ENCODE results near the gene DHX57. TPM values are rescaled to one million over a fixed set of nuclear protein-coding genes. Genes with fewer than 3 reads are reported as not detected.

DHX57 gene
- total RNA-seq, 4 donors from 2014 or later = 12.0 to 23.3 (median 16.4) TPM

GRCh38 chr2:38778687-38779082, 97.0 kb downstream of the DHX57 start:
- H3K27ac ChIP-seq = no peak overlapping the region
- peaks cover 9% of the 10 kb centered on the region for H3K4me1 ChIP-seq
- peak overlapping the region; percentile 71 for H3K4me3 ChIP-seq
- DNase-seq (ENCODE audit: low spot score in 2 of 2) = no peak
- H3K36me3 ChIP-seq = peaks cover 16% of the 10 kb centered on the region
- TF ChIP-seq POLR2AphosphoS5 (IDR thresholded peaks at IDR 0.05) (no peak), POLR2A (IDR thresholded peaks at IDR 0.05) (no peak), EP300 (IDR thresholded peaks at IDR 0.05) (no peak), CTCF (IDR thresholded peaks at IDR 0.05) (no peak)
- no peaks in the 10 kb centered on the region for H3K27me3 ChIP-seq
- WGBS = 16% methylated on average over 8 of the region's 8 CpGs
- H3K9me3 ChIP-seq = no peaks in the 10 kb centered on the region

- no peak for DNase-seq (ENCODE audit: low spot score in 2 of 2)
- H3K27ac ChIP-seq = no peak overlapping the region
- H3K36me3 ChIP-seq = peaks cover 9% of the 10 kb centered on the region
- H3K4me3 ChIP-seq = no peak overlapping the region
- H3K27me3 ChIP-seq = no peaks in the 10 kb centered on the region
- 80% methylated on average over 13 of the region's 13 CpGs for WGBS
- H3K4me1 ChIP-seq = peaks cover 9% of the 10 kb centered on the region
- no peak for TF ChIP-seq POLR2AphosphoS5 (IDR thresholded peaks at IDR 0.05)
- TF ChIP-seq EP300 (IDR thresholded peaks at IDR 0.05) = no peak
- no peak for TF ChIP-seq POLR2A (IDR thresholded peaks at IDR 0.05)
- TF ChIP-seq CTCF (IDR thresholded peaks at IDR 0.05) = no peak
- H3K9me3 ChIP-seq = no peaks in the 10 kb centered on the region
These were observed 99.2 kb downstream of the DHX57 start for GRCh38 chr2:38776531-38776930.

- Histone ChIP-seq H3K27me3 (no peaks in the 10 kb centered on the region), H3K27ac (no peak overlapping the region), H3K4me1 (peaks cover 9% of the 10 kb centered on the region), H3K9me3 (no peaks in the 10 kb centered on the region), H3K4me3 (no peak overlapping the region), H3K36me3 (peaks cover 2% of the 10 kb centered on the region)
- DNase-seq (ENCODE audit: low spot score in 2 of 2) = no peak
- WGBS = 79% methylated on average over 7 of the region's 7 CpGs
- TF ChIP-seq POLR2A (IDR thresholded peaks at IDR 0.05) (no peak), EP300 (IDR thresholded peaks at IDR 0.05) (no peak), CTCF (IDR thresholded peaks at IDR 0.05) (no peak), POLR2AphosphoS5 (IDR thresholded peaks at IDR 0.05) (no peak)
These were observed 99.9 kb downstream of the DHX57 start for GRCh38 chr2:38775921-38776225.

GRCh38 chr2:38775097-38775920, 100.4 kb downstream of the DHX57 start:
- Histone ChIP-seq H3K27ac (no peak overlapping the region), H3K9me3 (no peaks in the 10 kb centered on the region)
- 86% methylated on average over 17 of the region's 17 CpGs for WGBS

More at GRCh38 chr2:38775097-38775920, 100.4 kb downstream of the DHX57 start:
- H3K4me3 ChIP-seq = no peak overlapping the region
- no peaks in the 10 kb centered on the region for H3K27me3 ChIP-seq
- H3K4me1 ChIP-seq = peaks cover 9% of the 10 kb centered on the region
- no peaks in the 10 kb centered on the region for H3K36me3 ChIP-seq
- TF ChIP-seq CTCF (IDR thresholded peaks at IDR 0.05) (no peak), POLR2AphosphoS5 (IDR thresholded peaks at IDR 0.05) (no peak), EP300 (IDR thresholded peaks at IDR 0.05) (no peak), POLR2A (IDR thresholded peaks at IDR 0.05) (no peak)
- no peak for DNase-seq (ENCODE audit: low spot score in 2 of 2)
